Adrenal gland (tissue), 12 donors: ENCODE data around the gene LRRC8D. TPM values are rescaled to one million over a fixed set of nuclear protein-coding genes. Genes with fewer than 3 reads are reported as not detected.

ENCODE experiments used
- DNase-seq, 7 donors: peaks; one replicate each; pipeline ENCODE4 v3.0.0-alpha.2; 2019 to 2020
- H3K27ac ChIP-seq, 5 donors: fragments of 200-600 bp; sonication (generic) in 4 of 5; 1 replicate in 3 of 5; 2 replicates in 2 of 5; pipeline versions ENCODE4 v1.5.1 to v1.8.0; 2016 to 2020; ENCODE audit warnings: mild to moderate bottlenecking in 1 of 5
- H3K27me3 ChIP-seq: fragments of 200-600 bp; 2 replicates; pipeline ENCODE4 v1.8.0; 2021
- H3K36me3 ChIP-seq, 2 donors: fragments of 200-600 bp; replicated peaks in 1 of 2; 1 replicate in 1 of 2; 2 replicates in 1 of 2; pipeline versions ENCODE4 v1.5.1 to v1.8.0; 2018 to 2022
- H3K4me1 ChIP-seq, 2 donors: fragments of 200-600 bp; replicated peaks in 1 of 2; 1 replicate in 1 of 2; 2 replicates in 1 of 2; pipeline versions ENCODE4 v1.5.1 to v1.8.0; 2018 to 2021
- H3K4me3 ChIP-seq, 4 donors: fragments of 200-600 bp; sonication (generic) in 3 of 4; one replicate each; pipeline ENCODE4 v1.5.1; 2016 to 2018
- H3K9me3 ChIP-seq, 3 donors: fragments of 200-600 bp; sonication (generic) in 1 of 3; replicated peaks in 1 of 3; 1 replicate in 2 of 3; 2 replicates in 1 of 3; pipeline versions ENCODE4 v1.5.1 to v1.8.0; 2016 to 2021
- POLR2A ChIP-seq, 2 donors: fragments of 450-650 bp; IDR thresholded peaks; one replicate each; pipeline ENCODE4 v1.6.1; 2017; ENCODE audit warnings: antibody characterized with exemption in 2 of 2, mild to moderate bottlenecking in 2 of 2, moderate library complexity in 1 of 2
- WGBS, 4 donors: extraction: QIAGEN DNeasy Blood & Tissue Kit in 2 of 4; methylation state at CpG; one replicate each; pipeline versions ENCODE4 v1.1.5 to v1.1.7; 2013 to 2017; 5-methylcytosine and 5-hydroxymethylcytosine counted together
- intact Hi-C, 2 donors: fragments of 100-400 bp; cut with DNase I; formaldehyde crosslinking; loops; one replicate each; pipeline versions ENCODE4 v1.14.1 to v1.15.0; 2022 to 2023
- polyA plus RNA-seq, 3 donors: library from polyadenylated mRNA; stranded (reverse); fragments of 200-250 nt in 2 of 3; fragments of 350-450 nt in 1 of 3; fragmentation: Illumina TruSeq in 1 of 3; extraction: RNeasy Lipid Tissue Mini Kit (QIAGEN cat#74804) in 1 of 3; gene quantifications; one replicate each; pipeline ENCODE4 v1.2.3, GENCODE V29; 2013 to 2014
- total RNA-seq, 9 donors: library from RNA; depleted of rRNA in 4 of 9; stranded (reverse); fragments of >200 nt in 4 of 9; fragments of 120-200 nt in 1 of 9; fragmentation: NEBNext Ultra II Directional in 1 of 9; extraction: Animal tissue kit (Norgen Biotek cat#: 25700) in 1 of 9; gene quantifications; one replicate each; pipeline versions ENCODE4 v1.1.0 to v1.2.4, GENCODE V29; 2013 to 2023
- TF ChIP-seq, protein P1 (sequence below), 6 experiments: fragments of 450-650 bp in 4 of 6; fragments of 200-600 bp in 2 of 6; sonication (generic) in 1 of 6; IDR thresholded peaks; 1 replicate in 5 of 6; 2 replicates in 1 of 6; pipeline versions ENCODE4 v1.5.1 to v1.8.0; 2016 to 2021; ENCODE audit warnings: antibody characterized with exemption in 6 of 6, mild to moderate bottlenecking in 2 of 6, moderate library complexity in 1 of 6
- donor health status: healthy with polysubstance abuse.
- donor health status: Bipolar disorder and iron deficiency.
- donor health status: DM: yes; HTN: yes; CAD: no.
- donor health status: DM: no; HTN: no; CAD: no.
- donor health status: DM: no; HTN: no; CAD: no.
- donor health status: DM: yes; HTN: yes; CAD: no.

The LRRC8D gene
- total and polyA plus RNA-seq, 12 donors = 13.9 to 79.8 (median 57.2) TPM

DNA sequence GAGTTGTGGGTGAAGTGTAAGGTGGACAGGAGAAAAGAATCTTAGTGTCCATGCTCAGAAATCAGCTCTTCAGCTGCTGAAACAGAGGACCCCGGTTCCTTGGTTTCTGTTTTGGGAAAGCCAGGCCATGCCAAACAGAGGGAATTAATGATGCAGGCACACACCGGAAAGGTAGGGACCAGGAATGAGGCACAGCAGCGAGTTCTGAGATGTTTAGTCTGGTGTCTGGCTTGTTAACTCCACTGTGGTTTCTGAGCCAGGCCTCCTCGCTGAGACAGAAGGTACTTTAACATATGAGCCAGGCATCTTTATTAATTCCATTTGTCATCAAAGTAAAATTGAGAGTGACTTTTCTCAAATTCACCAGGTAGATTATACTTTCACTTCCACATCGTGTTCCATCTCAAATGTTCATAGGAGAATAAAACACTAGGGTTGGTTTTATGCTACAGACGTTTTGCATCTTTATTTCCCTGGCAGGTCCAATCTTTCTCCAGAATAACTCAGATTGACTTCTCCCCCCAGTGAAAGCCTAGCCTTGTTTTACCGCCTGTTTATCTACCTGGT, 23.5 kb downstream of the LRRC8D start:
- DNase-seq = no peak
- no peaks in the 10 kb centered on the region for H3K36me3 ChIP-seq
- intact Hi-C loops = loop anchor here in 1 of 2 donors (5.0 kb wide), 1 partner anchor 53 kb away; no protein-coding TSS in a partner anchor
- H3K27ac ChIP-seq = peak overlapping the region in 3 of 5 donors; percentile 75 to 96 (median 86)
- H3K27me3 ChIP-seq = no peaks in the 10 kb centered on the region
- TF ChIP-seq POLR2A (IDR thresholded peaks at IDR 0.05) = no peak
- TF ChIP-seq, protein P1, sequence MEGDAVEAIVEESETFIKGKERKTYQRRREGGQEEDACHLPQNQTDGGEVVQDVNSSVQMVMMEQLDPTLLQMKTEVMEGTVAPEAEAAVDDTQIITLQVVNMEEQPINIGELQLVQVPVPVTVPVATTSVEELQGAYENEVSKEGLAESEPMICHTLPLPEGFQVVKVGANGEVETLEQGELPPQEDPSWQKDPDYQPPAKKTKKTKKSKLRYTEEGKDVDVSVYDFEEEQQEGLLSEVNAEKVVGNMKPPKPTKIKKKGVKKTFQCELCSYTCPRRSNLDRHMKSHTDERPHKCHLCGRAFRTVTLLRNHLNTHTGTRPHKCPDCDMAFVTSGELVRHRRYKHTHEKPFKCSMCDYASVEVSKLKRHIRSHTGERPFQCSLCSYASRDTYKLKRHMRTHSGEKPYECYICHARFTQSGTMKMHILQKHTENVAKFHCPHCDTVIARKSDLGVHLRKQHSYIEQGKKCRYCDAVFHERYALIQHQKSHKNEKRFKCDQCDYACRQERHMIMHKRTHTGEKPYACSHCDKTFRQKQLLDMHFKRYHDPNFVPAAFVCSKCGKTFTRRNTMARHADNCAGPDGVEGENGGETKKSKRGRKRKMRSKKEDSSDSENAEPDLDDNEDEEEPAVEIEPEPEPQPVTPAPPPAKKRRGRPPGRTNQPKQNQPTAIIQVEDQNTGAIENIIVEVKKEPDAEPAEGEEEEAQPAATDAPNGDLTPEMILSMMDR (IDR thresholded peaks at IDR 0.05) = no peak
- H3K9me3 ChIP-seq = no peaks in the 10 kb centered on the region
- peak overlapping the region in 2 of 4 donors; percentile 68 to 87 for H3K4me3 ChIP-seq
- peaks cover 12 to 45% of the 10 kb centered on the region in 2 donors for H3K4me1 ChIP-seq
- 40 to 59% (median 48%) methylated on average over 7 of the region's 7 CpGs for WGBS, 4 donors

GRCh38 chr1:89844860-89845259, 24.0 kb downstream of the LRRC8D start:
- DNase-seq = no peak
- intact Hi-C loops = loop anchor here in 1 of 2 donors (5.0 kb wide), 1 partner anchor 52 kb away; no protein-coding TSS in a partner anchor
- H3K9me3 ChIP-seq = no peaks in the 10 kb centered on the region
- no peaks in the 10 kb centered on the region for H3K36me3 ChIP-seq
- H3K4me1 ChIP-seq = peaks cover 12 to 42% of the 10 kb centered on the region in 2 donors
- WGBS, 4 donors = 63 to 82% (median 67%) methylated on average over 5 of the region's 5 CpGs
- H3K27me3 ChIP-seq = no peaks in the 10 kb centered on the region
- H3K27ac ChIP-seq = peak overlapping the region in 2 of 5 donors; percentile 86 to 96
- TF ChIP-seq POLR2A (IDR thresholded peaks at IDR 0.05) = no peak
- H3K4me3 ChIP-seq = peak overlapping the region in 1 of 4 donors; percentile 68

GRCh38 chr1:89847191-89847729, 26.4 kb downstream of the LRRC8D start:
- Histone ChIP-seq H3K36me3 (no peaks in the 10 kb centered on the region), H3K27me3 (no peaks in the 10 kb centered on the region)
- intact Hi-C loops = no loop called here

GRCh38 chr1:89850844-89851415, 30.1 kb downstream of the LRRC8D start:
- Histone ChIP-seq H3K4me3 (no peak overlapping the region), H3K27me3 (no peaks in the 10 kb centered on the region), H3K36me3 (no peaks in the 10 kb centered on the region), H3K9me3 (no peaks in the 10 kb centered on the region), H3K27ac (no peak overlapping the region), H3K4me1 (peaks cover 0 to 26% of the 10 kb centered on the region in 2 donors)
- intact Hi-C loops = no loop called here
- TF ChIP-seq POLR2A (IDR thresholded peaks at IDR 0.05) = no peak
- TF ChIP-seq, protein P1 (IDR thresholded peaks at IDR 0.05) = no peak
- no peak for DNase-seq
- 91 to 95% (median 94%) methylated on average over 4 of the region's 4 CpGs for WGBS, 4 donors

More at GRCh38 chr1:89847191-89847729, 26.4 kb downstream of the LRRC8D start:
- no peak for DNase-seq
- WGBS, 4 donors = 32 to 44% (median 34%) methylated on average over 4 of the region's 4 CpGs
- no peak for TF ChIP-seq POLR2A (IDR thresholded peaks at IDR 0.05)
- TF ChIP-seq, protein P1 (IDR thresholded peaks at IDR 0.05) = no peak
- peak overlapping the region in 1 of 4 donors; percentile 23 for H3K4me3 ChIP-seq
- peaks cover 11 to 40% of the 10 kb centered on the region in 2 donors for H3K4me1 ChIP-seq
- H3K27ac ChIP-seq = peak overlapping the region in 4 of 5 donors; percentile 24 to 38 (median 33)
- H3K9me3 ChIP-seq = no peaks in the 10 kb centered on the region
